ENCODE results near the gene PDE2A.

DNA sequence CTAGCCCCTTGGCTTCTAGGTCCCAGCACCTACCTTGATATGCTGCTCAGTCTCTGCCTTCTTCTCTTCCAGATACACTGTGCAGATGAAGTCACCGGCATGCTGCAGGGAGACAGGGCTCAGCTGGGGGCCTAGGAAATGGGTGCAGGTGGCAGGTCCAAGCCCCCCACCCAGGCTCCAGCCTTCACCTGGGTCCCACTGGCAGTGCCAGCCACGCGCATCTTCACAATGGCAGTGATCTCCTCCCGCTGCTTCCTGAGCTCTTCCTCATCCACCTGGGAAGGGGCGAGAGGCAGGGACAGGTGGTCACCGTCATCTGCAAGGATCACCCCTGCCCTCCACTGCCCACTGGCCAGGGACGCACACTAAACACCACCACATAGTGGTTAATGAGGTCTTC lies 21.1 kb upstream of the PDE2A start:
- TF ChIP-seq, protein P1, sequence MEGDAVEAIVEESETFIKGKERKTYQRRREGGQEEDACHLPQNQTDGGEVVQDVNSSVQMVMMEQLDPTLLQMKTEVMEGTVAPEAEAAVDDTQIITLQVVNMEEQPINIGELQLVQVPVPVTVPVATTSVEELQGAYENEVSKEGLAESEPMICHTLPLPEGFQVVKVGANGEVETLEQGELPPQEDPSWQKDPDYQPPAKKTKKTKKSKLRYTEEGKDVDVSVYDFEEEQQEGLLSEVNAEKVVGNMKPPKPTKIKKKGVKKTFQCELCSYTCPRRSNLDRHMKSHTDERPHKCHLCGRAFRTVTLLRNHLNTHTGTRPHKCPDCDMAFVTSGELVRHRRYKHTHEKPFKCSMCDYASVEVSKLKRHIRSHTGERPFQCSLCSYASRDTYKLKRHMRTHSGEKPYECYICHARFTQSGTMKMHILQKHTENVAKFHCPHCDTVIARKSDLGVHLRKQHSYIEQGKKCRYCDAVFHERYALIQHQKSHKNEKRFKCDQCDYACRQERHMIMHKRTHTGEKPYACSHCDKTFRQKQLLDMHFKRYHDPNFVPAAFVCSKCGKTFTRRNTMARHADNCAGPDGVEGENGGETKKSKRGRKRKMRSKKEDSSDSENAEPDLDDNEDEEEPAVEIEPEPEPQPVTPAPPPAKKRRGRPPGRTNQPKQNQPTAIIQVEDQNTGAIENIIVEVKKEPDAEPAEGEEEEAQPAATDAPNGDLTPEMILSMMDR (IDR thresholded peaks at IDR 0.05): no peak
- no peak for TF ChIP-seq EP300 (IDR thresholded peaks at IDR 0.05)
- TF ChIP-seq POLR2A (IDR thresholded peaks at IDR 0.05; ENCODE audit: low read depth): no peak

All from esophagus muscularis mucosa (tissue), 4 donors.